HepG2 (cell line): ENCODE results near the gene CCDC85C. TPM values are rescaled to one million over a fixed set of nuclear protein-coding genes. Genes with fewer than 3 reads are reported as not detected.

Experiments
- ETV5 ChIP-seq: IDR thresholded peaks from 2 replicates; pipeline ENCODE4 v1.6.1; 2018; ENCODE audit warnings: missing biosample characterization, missing genetic modification reagents, inconsistent platforms, borderline replicate concordance
- FOXO1 ChIP-seq: sonication (generic); formaldehyde crosslinking; IDR thresholded peaks from 2 replicates; pipeline ENCODE4 v1.4.0; 2020; ENCODE audit warnings: missing genetic modification reagents
- FOXP1 ChIP-seq, 2 experiments: fragments of 450-650 bp in 1 of 2; IDR thresholded peaks; 2 replicates each; pipeline ENCODE4 v1.6.1; 2017 to 2018; ENCODE audit warnings: antibody characterized with exemption in 1 of 2
- GATAD2A ChIP-seq: IDR thresholded peaks from 2 replicates; pipeline ENCODE4 v1.6.1; 2016
- HOXA3 ChIP-seq: sonication (generic); formaldehyde crosslinking; IDR thresholded peaks from 2 replicates; pipeline ENCODE4 v1.5.0; 2020; ENCODE audit warnings: missing genetic modification reagents
- ISL2 ChIP-seq: sonication (generic); formaldehyde crosslinking; IDR thresholded peaks from 2 replicates; pipeline ENCODE4 v1.5.0; 2020; ENCODE audit warnings: missing genetic modification reagents
- KLF11 ChIP-seq: IDR thresholded peaks from 2 replicates; pipeline ENCODE4 v1.6.1; 2016; ENCODE audit warnings: missing compliant biosample characterization
- LCORL ChIP-seq, 2 experiments: fragments of 450-650 bp in 1 of 2; sonication (generic) in 1 of 2; formaldehyde crosslinking in 1 of 2; IDR thresholded peaks; 2 replicates each; pipeline versions ENCODE4 v1.5.0 to v1.6.1; 2017 to 2020; ENCODE audit warnings: antibody characterized with exemption in 1 of 2, missing genetic modification reagents in 1 of 2
- MTA1 ChIP-seq: sonication (generic); formaldehyde crosslinking; IDR thresholded peaks from 2 replicates; pipeline ENCODE4 v1.4.0; 2020; ENCODE audit warnings: missing genetic modification reagents, mild to moderate bottlenecking, borderline replicate concordance
- NR2F1 ChIP-seq, 2 experiments: fragments of 450-650 bp in 1 of 2; formaldehyde crosslinking in 1 of 2; IDR thresholded peaks; 2 replicates each; pipeline versions ENCODE4 v1.5.0 to v1.6.1; 2016 to 2020; ENCODE audit warnings: mild to moderate bottlenecking in 1 of 2, missing compliant biosample characterization in 1 of 2, missing genetic modification reagents in 1 of 2, moderate library complexity in 1 of 2
- PITX1 ChIP-seq: sonication (generic); formaldehyde crosslinking; IDR thresholded peaks from 2 replicates; pipeline ENCODE4 v1.5.1; 2020; ENCODE audit warnings: mild to moderate bottlenecking, missing genetic modification reagents
- POLR2G ChIP-seq: fragments of 200-400 bp; formaldehyde crosslinking; IDR thresholded peaks from 2 replicates; pipeline ENCODE4 v1.6.1; 2018; ENCODE audit warnings: mild to moderate bottlenecking, low read depth, low read length, moderate library complexity
- SCMH1 ChIP-seq: sonication (generic); formaldehyde crosslinking; IDR thresholded peaks from 2 replicates; pipeline ENCODE4 v1.9.0; 2021; ENCODE audit warnings: missing genetic modification reagents, mild to moderate bottlenecking, borderline replicate concordance
- SIN3A ChIP-seq: IDR thresholded peaks from 2 replicates; pipeline ENCODE4 v1.6.1; 2011; ENCODE audit warnings: low read depth, mild to moderate bottlenecking, control low read depth, low read length, borderline replicate concordance
- SOX5 ChIP-seq: IDR thresholded peaks from 2 replicates; pipeline ENCODE4 v1.6.1; 2016; ENCODE audit warnings: borderline replicate concordance
- SP5 ChIP-seq: IDR thresholded peaks from 2 replicates; pipeline ENCODE4 v1.6.1; 2016; ENCODE audit warnings: low read depth, borderline replicate concordance
- ZFP1 ChIP-seq: IDR thresholded peaks from 2 replicates; pipeline ENCODE4 v1.6.1; 2016
- ZNF331 ChIP-seq: sonication (generic); formaldehyde crosslinking; IDR thresholded peaks from 2 replicates; pipeline ENCODE4 v1.4.0; 2020; ENCODE audit warnings: missing genetic modification reagents
- ZNF343 ChIP-seq: sonication (generic); formaldehyde crosslinking; IDR thresholded peaks from 2 replicates; pipeline ENCODE4 v1.4.0; 2020; ENCODE audit warnings: mild to moderate bottlenecking, missing genetic modification reagents
- polyA plus RNA-seq, 8 experiments: library from polyadenylated mRNA; depleted of rRNA in 3 of 8; stranded (reverse) in 7 of 8; unstranded in 1 of 8; fragments of >200 nt; fragmentation: Illumina TruSeq in 4 of 8; extraction: Trizol in 4 of 8; gene quantifications; 2 replicates each; pipeline versions ENCODE4 v1.2.1 to v1.2.3, GENCODE V29; 2011 to 2016; ENCODE audit warnings: low read depth in 4 of 8, missing spikeins in 1 of 8, mixed read lengths in 1 of 8; ENCODE audit not compliant: insufficient read depth in 1 of 8
- total RNA-seq, 5 experiments: library from RNA; depleted of rRNA; stranded (reverse); fragments of >200 nt; fragmentation: Illumina TruSeq; extraction: Trizol; gene quantifications; 2 replicates each; pipeline ENCODE4 v1.2.3, GENCODE V29; 2016; ENCODE audit warnings: low read depth in 1 of 5
- TF ChIP-seq, protein P1 (sequence below): sonication (generic); formaldehyde crosslinking; IDR thresholded peaks from 2 replicates; pipeline ENCODE4 v1.4.0; 2020; ENCODE audit warnings: mild to moderate bottlenecking, low read depth, missing genetic modification reagents
- TF ChIP-seq, protein P2 (sequence below): sonication (generic); formaldehyde crosslinking; conservative IDR thresholded peaks from 2 replicates; pipeline ENCODE4 v1.4.0; 2020; ENCODE audit warnings: mild to moderate bottlenecking, missing genetic modification reagents, moderate library complexity

Gene CCDC85C
- total and polyA plus RNA-seq, 2 of the 13 experiments (the other 11 are each of a cell fraction or from before 2014, with no cell fraction given) = 18.8 to 43.8 TPM

DNA sequence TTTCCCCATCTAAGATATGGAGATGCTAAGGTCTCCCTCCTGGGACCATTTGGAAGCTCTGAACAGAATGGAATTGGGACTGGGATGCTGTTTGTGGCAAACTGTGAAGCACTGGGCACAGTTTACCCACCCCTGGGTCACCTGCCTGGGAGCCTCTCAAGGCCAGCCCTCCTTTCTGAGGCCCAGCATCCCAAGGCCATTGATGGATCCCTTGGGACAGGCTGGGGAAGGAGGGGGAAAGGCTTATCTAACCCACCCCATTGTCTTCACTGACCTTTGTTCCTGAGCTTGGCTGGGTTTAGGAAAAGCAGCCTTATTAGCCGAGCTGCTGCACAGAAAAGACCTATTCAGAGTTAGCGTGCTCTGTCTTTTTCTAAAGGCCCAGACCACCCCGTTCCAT, 5.2 kb downstream of the CCDC85C start (continued):
- TF ChIP-seq ETV5 (CRISPR knock-in tag) (peak; percentile 24; the same call in 1 of the 2 replicates), ZFP1 (CRISPR knock-in tag) (no peak), SOX5 (CRISPR knock-in tag) (peak; percentile 99), ZNF331 (CRISPR knock-in tag) (0 out of 2 replicates have a peak, but pooled peaks have one; percentile 27), SCMH1 (CRISPR knock-in tag) (no peak), ISL2 (CRISPR knock-in tag) (peak; percentile 27; the same call in 1 of the 2 replicates), ZNF343 (CRISPR knock-in tag) (no peak), SP5 (CRISPR knock-in tag) (peak; percentile 40; the same call in 1 of the 2 replicates), NR2F1 (CRISPR knock-in tag; IDR thresholded peaks at IDR 0.05) (peak in 1 of 2 experiments; percentile 49; a peak in 1 of 4 replicates), KLF11 (CRISPR knock-in tag) (no peak), GATAD2A (peak; percentile 88), SIN3A (no peak), FOXO1 (CRISPR knock-in tag) (0 out of 2 replicates have a peak, but pooled peaks have one; percentile 29), FOXP1 (IDR thresholded peaks at IDR 0.05) (no peak), FOXP1 (CRISPR knock-in tag; IDR thresholded peaks at IDR 0.05) (no peak), LCORL (IDR thresholded peaks at IDR 0.05) (no peak), LCORL (CRISPR knock-in tag; IDR thresholded peaks at IDR 0.05) (peak; percentile 59), PITX1 (peak; percentile 65; the same call in 1 of the 2 replicates), POLR2G (peak; percentile 38; the same call in 1 of the 2 replicates), MTA1 (CRISPR knock-in tag) (peak; percentile 56; the same call in 1 of the 2 replicates), HOXA3 (peak; percentile 54; the same call in 1 of the 2 replicates)
- TF ChIP-seq, protein P1, sequence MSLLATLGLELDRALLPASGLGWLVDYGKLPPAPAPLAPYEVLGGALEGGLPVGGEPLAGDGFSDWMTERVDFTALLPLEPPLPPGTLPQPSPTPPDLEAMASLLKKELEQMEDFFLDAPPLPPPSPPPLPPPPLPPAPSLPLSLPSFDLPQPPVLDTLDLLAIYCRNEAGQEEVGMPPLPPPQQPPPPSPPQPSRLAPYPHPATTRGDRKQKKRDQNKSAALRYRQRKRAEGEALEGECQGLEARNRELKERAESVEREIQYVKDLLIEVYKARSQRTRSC = no peak
- TF ChIP-seq, protein P2, sequence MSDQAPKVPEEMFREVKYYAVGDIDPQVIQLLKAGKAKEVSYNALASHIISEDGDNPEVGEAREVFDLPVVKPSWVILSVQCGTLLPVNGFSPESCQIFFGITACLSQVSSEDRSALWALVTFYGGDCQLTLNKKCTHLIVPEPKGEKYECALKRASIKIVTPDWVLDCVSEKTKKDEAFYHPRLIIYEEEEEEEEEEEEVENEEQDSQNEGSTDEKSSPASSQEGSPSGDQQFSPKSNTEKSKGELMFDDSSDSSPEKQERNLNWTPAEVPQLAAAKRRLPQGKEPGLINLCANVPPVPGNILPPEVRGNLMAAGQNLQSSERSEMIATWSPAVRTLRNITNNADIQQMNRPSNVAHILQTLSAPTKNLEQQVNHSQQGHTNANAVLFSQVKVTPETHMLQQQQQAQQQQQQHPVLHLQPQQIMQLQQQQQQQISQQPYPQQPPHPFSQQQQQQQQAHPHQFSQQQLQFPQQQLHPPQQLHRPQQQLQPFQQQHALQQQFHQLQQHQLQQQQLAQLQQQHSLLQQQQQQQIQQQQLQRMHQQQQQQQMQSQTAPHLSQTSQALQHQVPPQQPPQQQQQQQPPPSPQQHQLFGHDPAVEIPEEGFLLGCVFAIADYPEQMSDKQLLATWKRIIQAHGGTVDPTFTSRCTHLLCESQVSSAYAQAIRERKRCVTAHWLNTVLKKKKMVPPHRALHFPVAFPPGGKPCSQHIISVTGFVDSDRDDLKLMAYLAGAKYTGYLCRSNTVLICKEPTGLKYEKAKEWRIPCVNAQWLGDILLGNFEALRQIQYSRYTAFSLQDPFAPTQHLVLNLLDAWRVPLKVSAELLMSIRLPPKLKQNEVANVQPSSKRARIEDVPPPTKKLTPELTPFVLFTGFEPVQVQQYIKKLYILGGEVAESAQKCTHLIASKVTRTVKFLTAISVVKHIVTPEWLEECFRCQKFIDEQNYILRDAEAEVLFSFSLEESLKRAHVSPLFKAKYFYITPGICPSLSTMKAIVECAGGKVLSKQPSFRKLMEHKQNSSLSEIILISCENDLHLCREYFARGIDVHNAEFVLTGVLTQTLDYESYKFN (CRISPR knock-in tag) = peak; percentile 66
